Liver (tissue), 9 donors: ENCODE data around the gene NGFR. TPM values are rescaled to one million over a fixed set of nuclear protein-coding genes. Genes with fewer than 3 reads are reported as not detected.

ENCODE experiments used
- DNase-seq: peaks from one replicate; pipeline ENCODE4 v3.0.0-alpha.2; 2017; ENCODE audit warnings: low spot score
- H3K27ac ChIP-seq, 2 donors: one replicate each; pipeline ENCODE4 v1.7.0; 2013; ENCODE audit warnings: inconsistent platforms in 2 of 2, low read length in 2 of 2, control low read depth in 1 of 2, low read depth in 1 of 2, mild to moderate bottlenecking in 1 of 2
- H3K27me3 ChIP-seq, 4 donors: one replicate each; pipeline versions ENCODE4 v1.6.1 to v1.7.0; 2013; ENCODE audit warnings: low read length in 3 of 4, inconsistent platforms in 1 of 4, mild to moderate bottlenecking in 1 of 4, moderate library complexity in 1 of 4; ENCODE audit not compliant: control insufficient read depth in 4 of 4, insufficient read depth in 4 of 4
- H3K36me3 ChIP-seq, 4 donors: one replicate each; pipeline versions ENCODE4 v1.6.1 to v1.7.0; 2013; ENCODE audit warnings: low read length in 3 of 4, mild to moderate bottlenecking in 3 of 4, low read depth in 1 of 4, moderate library complexity in 1 of 4; ENCODE audit not compliant: control insufficient read depth in 4 of 4, insufficient read depth in 3 of 4
- H3K4me1 ChIP-seq, 4 donors: one replicate each; pipeline versions ENCODE4 v1.6.1 to v1.7.0; 2013; ENCODE audit warnings: low read length in 3 of 4, mild to moderate bottlenecking in 3 of 4, moderate library complexity in 1 of 4; ENCODE audit not compliant: control insufficient read depth in 4 of 4, insufficient read depth in 4 of 4
- H3K4me3 ChIP-seq, 3 donors: one replicate each; pipeline versions ENCODE4 v1.6.1 to v1.7.0; 2013; ENCODE audit warnings: low read length in 3 of 3, control low read depth in 1 of 3, low read depth in 1 of 3, mild to moderate bottlenecking in 1 of 3
- H3K9ac ChIP-seq, 2 donors: one replicate each; pipeline ENCODE4 v1.7.0; 2013; ENCODE audit warnings: low read length in 2 of 2, mild to moderate bottlenecking in 2 of 2, moderate library complexity in 2 of 2, control low read depth in 1 of 2, low read depth in 1 of 2
- H3K9me3 ChIP-seq, 4 donors: one replicate each; pipeline versions ENCODE4 v1.6.1 to v1.7.0; 2013; ENCODE audit warnings: low read length in 3 of 4; ENCODE audit not compliant: control insufficient read depth in 4 of 4
- FOXA1 ChIP-seq: IDR thresholded peaks from 2 replicates; pipeline ENCODE4 v1.6.1; 2016; ENCODE audit warnings: antibody characterized with exemption
- FOXA2 ChIP-seq: IDR thresholded peaks from 2 replicates; pipeline ENCODE4 v1.6.1; 2016; ENCODE audit warnings: antibody characterized with exemption
- GABPA ChIP-seq, 2 donors: IDR thresholded peaks in 1 of 2; conservative IDR thresholded peaks in 1 of 2; 2 replicates each; pipeline ENCODE4 v1.6.1; 2016; ENCODE audit warnings: antibody characterized with exemption in 2 of 2, mild to moderate bottlenecking in 1 of 2, moderate library complexity in 1 of 2
- HNF4A ChIP-seq, 2 donors: conservative IDR thresholded peaks; 2 replicates each; pipeline ENCODE4 v1.6.1; 2016; ENCODE audit warnings: antibody characterized with exemption in 2 of 2, mild to moderate bottlenecking in 2 of 2
- HNF4G ChIP-seq: IDR thresholded peaks from 2 replicates; pipeline ENCODE4 v1.6.1; 2016; ENCODE audit warnings: antibody characterized with exemption
- JUND ChIP-seq, 2 donors: IDR thresholded peaks; 2 replicates each; pipeline ENCODE4 v1.6.1; 2016; ENCODE audit warnings: antibody characterized with exemption in 2 of 2
- NR2F2 ChIP-seq: IDR thresholded peaks from 2 replicates; pipeline ENCODE4 v1.6.1; 2016; ENCODE audit warnings: antibody characterized with exemption
- RAD21 ChIP-seq, 2 donors: IDR thresholded peaks; 2 replicates each; pipeline ENCODE4 v1.6.1; 2016; ENCODE audit warnings: antibody characterized with exemption in 2 of 2, mild to moderate bottlenecking in 2 of 2
- RXRA ChIP-seq, 2 donors: IDR thresholded peaks; 2 replicates each; pipeline ENCODE4 v1.6.1; 2017 to 2018; ENCODE audit warnings: antibody characterized with exemption in 2 of 2, mild to moderate bottlenecking in 1 of 2
- SP1 ChIP-seq: IDR thresholded peaks from 2 replicates; pipeline ENCODE4 v1.6.1; 2018; ENCODE audit warnings: antibody characterized with exemption, mild to moderate bottlenecking
- TAF1 ChIP-seq: conservative IDR thresholded peaks from 2 replicates; pipeline ENCODE4 v1.6.1; 2016; ENCODE audit warnings: antibody characterized with exemption, mild to moderate bottlenecking
- YY1 ChIP-seq: IDR thresholded peaks from 2 replicates; pipeline ENCODE4 v1.6.1; 2016; ENCODE audit warnings: antibody characterized with exemption, mild to moderate bottlenecking
- WGBS: extraction: QIAGEN DNeasy Blood & Tissue Kit; methylation state at CpG from one replicate; pipeline ENCODE4 v1.1.7; 2013; 5-methylcytosine and 5-hydroxymethylcytosine counted together
- polyA plus RNA-seq, 2 donors: library from polyadenylated mRNA; stranded (reverse) in 1 of 2; unstranded in 1 of 2; fragments of 200-250 nt in 1 of 2; fragments of >200 nt in 1 of 2; fragmentation: Nextera tagmentation in 1 of 2; extraction: Ambion mirVana in 1 of 2; gene quantifications; one replicate each; pipeline versions ENCODE4 v1.2.1 to v1.2.3, GENCODE V29; 2013 to 2015
- total RNA-seq, 2 donors: library from RNA; depleted of rRNA; stranded (reverse); fragments of >200 nt; gene quantifications; one replicate each; pipeline ENCODE4 v1.2.3, GENCODE V29; 2014
- TF ChIP-seq, protein P1 (sequence below): IDR thresholded peaks from 2 replicates; pipeline ENCODE4 v1.6.1; 2016; ENCODE audit warnings: antibody characterized with exemption, mild to moderate bottlenecking
- TF ChIP-seq, protein P2 (sequence below): IDR thresholded peaks from 2 replicates; pipeline ENCODE4 v1.6.1; 2016; ENCODE audit warnings: antibody characterized with exemption
- TF ChIP-seq, protein P3 (sequence below): fragments of 150-350 bp; IDR thresholded peaks from 2 replicates; pipeline ENCODE4 v1.5.1; 2017; ENCODE audit warnings: improper control_type of control experiment, low read depth, low read length; ENCODE audit not compliant: missing input control
- TF ChIP-seq, protein P4 (sequence below): IDR thresholded peaks from 2 replicates; pipeline ENCODE4 v1.6.1; 2016; ENCODE audit warnings: antibody characterized with exemption
- donor health status: healthy.
- donor health status: healthy.
- donor health status: healthy.
- donor health status: healthy.
- donor health status: healthy.

The NGFR gene
- total and polyA plus RNA-seq, 4 donors = 6.9 to 11.0 (median 10.5) TPM

DNA sequence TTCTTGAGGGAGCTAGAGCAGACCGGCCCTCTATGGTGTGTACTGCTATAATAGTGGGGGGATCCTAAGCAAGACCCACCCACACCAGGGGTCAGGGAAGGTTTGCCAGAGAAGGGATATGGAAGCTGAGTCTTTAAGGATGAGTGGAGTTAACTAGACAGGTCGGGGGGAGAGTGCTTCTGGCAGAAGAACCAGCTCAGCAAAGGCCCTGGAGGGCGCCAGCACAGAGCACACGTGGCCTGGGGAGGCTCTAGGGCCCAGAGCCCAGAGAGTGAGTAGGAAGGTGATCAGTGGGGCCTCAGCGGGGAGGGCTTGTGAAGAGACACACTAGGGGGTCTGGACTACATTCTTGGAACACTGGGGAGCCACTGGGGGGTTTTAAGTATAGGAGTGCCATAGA lies 21.1 kb downstream of the NGFR start:
- H3K27ac ChIP-seq = peak overlapping the region; percentile 74 to 82
- H3K4me3 ChIP-seq = no peak overlapping the region
- TF ChIP-seq SP1 = no peak
- TF ChIP-seq JUND (IDR thresholded peaks at IDR 0.05) = no peak
- TF ChIP-seq, protein P1, sequence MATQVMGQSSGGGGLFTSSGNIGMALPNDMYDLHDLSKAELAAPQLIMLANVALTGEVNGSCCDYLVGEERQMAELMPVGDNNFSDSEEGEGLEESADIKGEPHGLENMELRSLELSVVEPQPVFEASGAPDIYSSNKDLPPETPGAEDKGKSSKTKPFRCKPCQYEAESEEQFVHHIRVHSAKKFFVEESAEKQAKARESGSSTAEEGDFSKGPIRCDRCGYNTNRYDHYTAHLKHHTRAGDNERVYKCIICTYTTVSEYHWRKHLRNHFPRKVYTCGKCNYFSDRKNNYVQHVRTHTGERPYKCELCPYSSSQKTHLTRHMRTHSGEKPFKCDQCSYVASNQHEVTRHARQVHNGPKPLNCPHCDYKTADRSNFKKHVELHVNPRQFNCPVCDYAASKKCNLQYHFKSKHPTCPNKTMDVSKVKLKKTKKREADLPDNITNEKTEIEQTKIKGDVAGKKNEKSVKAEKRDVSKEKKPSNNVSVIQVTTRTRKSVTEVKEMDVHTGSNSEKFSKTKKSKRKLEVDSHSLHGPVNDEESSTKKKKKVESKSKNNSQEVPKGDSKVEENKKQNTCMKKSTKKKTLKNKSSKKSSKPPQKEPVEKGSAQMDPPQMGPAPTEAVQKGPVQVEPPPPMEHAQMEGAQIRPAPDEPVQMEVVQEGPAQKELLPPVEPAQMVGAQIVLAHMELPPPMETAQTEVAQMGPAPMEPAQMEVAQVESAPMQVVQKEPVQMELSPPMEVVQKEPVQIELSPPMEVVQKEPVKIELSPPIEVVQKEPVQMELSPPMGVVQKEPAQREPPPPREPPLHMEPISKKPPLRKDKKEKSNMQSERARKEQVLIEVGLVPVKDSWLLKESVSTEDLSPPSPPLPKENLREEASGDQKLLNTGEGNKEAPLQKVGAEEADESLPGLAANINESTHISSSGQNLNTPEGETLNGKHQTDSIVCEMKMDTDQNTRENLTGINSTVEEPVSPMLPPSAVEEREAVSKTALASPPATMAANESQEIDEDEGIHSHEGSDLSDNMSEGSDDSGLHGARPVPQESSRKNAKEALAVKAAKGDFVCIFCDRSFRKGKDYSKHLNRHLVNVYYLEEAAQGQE = no peak
- TF ChIP-seq FOXA1 = no peak
- TF ChIP-seq GABPA (IDR thresholded peaks at IDR 0.05 in 1 of 2, conservative IDR thresholded peaks at IDR 0.05 in 1 of 2) = no peak
- TF ChIP-seq FOXA2 = no peak
- TF ChIP-seq HNF4A (conservative IDR thresholded peaks at IDR 0.05) = no peak
- TF ChIP-seq, protein P2, sequence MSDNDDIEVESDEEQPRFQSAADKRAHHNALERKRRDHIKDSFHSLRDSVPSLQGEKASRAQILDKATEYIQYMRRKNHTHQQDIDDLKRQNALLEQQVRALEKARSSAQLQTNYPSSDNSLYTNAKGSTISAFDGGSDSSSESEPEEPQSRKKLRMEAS = no peak
- H3K4me1 ChIP-seq = peaks cover 7 to 18% (median 15%) of the 10 kb centered on the region in 4 donors
- no peaks in the 10 kb centered on the region for H3K9me3 ChIP-seq
- H3K9ac ChIP-seq = no peak overlapping the region
- no peaks in the 10 kb centered on the region for H3K36me3 ChIP-seq
- no peak for DNase-seq
- no peaks in the 10 kb centered on the region for H3K27me3 ChIP-seq
- 77% methylated on average over 5 of the region's 5 CpGs for WGBS

DNA sequence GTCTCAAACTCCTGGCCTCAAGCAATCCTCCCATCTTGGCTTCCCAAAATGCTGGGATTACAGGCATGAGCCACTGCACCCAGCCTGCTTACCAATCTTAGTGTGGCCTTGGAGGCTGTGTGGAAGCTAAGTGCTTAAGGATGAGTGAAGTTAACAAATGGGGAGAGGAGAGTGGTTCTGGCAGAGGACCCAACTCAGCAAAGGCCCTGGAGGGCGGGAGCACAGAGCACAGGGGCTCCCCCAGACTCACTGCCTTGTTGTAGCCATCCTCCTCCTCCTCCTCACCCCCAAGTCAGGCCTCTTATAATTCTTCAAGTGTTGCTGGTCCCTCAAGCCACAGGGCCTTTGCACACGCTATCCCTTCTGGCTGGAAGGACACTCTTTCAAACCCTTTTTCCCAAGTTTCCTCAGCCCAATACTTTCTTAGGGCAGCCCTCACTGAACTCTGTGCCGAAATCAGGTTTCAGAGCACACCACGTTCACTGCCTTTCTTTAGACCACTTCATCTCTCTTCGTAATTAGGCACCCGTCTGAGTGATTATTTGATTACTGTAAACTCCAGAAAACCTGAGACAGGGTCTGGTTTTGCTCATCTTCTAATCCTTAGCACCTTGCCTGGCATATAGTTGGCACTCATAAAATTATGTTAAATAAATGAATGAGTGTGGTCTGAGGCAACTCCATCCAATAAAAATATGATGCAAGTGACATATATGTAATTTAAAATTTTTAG lies 23.4 kb downstream of the NGFR start:
- WGBS = 92% methylated on average over 6 of the region's 6 CpGs
- Histone ChIP-seq H3K9ac (no peak overlapping the region), H3K27ac (no peak overlapping the region), H3K36me3 (no peaks in the 10 kb centered on the region), H3K27me3 (no peaks in the 10 kb centered on the region), H3K4me3 (no peak overlapping the region), H3K4me1 (peaks cover 7 to 21% (median 15%) of the 10 kb centered on the region in 4 donors), H3K9me3 (no peaks in the 10 kb centered on the region)
- TF ChIP-seq GABPA (IDR thresholded peaks at IDR 0.05 in 1 of 2, conservative IDR thresholded peaks at IDR 0.05 in 1 of 2) (no peak), HNF4A (conservative IDR thresholded peaks at IDR 0.05) (no peak), YY1 (no peak), SP1 (no peak), RXRA (IDR thresholded peaks at IDR 0.05) (no peak), JUND (IDR thresholded peaks at IDR 0.05) (no peak), TAF1 (no peak), HNF4G (no peak), FOXA2 (no peak), RAD21 (IDR thresholded peaks at IDR 0.05) (no peak), NR2F2 (no peak), FOXA1 (no peak)
- TF ChIP-seq, protein P3, sequence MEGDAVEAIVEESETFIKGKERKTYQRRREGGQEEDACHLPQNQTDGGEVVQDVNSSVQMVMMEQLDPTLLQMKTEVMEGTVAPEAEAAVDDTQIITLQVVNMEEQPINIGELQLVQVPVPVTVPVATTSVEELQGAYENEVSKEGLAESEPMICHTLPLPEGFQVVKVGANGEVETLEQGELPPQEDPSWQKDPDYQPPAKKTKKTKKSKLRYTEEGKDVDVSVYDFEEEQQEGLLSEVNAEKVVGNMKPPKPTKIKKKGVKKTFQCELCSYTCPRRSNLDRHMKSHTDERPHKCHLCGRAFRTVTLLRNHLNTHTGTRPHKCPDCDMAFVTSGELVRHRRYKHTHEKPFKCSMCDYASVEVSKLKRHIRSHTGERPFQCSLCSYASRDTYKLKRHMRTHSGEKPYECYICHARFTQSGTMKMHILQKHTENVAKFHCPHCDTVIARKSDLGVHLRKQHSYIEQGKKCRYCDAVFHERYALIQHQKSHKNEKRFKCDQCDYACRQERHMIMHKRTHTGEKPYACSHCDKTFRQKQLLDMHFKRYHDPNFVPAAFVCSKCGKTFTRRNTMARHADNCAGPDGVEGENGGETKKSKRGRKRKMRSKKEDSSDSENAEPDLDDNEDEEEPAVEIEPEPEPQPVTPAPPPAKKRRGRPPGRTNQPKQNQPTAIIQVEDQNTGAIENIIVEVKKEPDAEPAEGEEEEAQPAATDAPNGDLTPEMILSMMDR = no peak
- TF ChIP-seq, protein P4, sequence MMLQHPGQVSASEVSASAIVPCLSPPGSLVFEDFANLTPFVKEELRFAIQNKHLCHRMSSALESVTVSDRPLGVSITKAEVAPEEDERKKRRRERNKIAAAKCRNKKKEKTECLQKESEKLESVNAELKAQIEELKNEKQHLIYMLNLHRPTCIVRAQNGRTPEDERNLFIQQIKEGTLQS = no peak
- TF ChIP-seq, protein P1 = no peak
- no peak for DNase-seq
